Activated naive CD4-positive, alpha-beta T cell treated with Interleukin-2 at 50 U/mL for 16 hours (primary cell): ENCODE results near the gene LPCAT2.

Source experiments
- DNase-seq: peaks from one replicate; pipeline ENCODE4 v3.0.0-alpha.2; 2020

LPCAT2 gene

DNA sequence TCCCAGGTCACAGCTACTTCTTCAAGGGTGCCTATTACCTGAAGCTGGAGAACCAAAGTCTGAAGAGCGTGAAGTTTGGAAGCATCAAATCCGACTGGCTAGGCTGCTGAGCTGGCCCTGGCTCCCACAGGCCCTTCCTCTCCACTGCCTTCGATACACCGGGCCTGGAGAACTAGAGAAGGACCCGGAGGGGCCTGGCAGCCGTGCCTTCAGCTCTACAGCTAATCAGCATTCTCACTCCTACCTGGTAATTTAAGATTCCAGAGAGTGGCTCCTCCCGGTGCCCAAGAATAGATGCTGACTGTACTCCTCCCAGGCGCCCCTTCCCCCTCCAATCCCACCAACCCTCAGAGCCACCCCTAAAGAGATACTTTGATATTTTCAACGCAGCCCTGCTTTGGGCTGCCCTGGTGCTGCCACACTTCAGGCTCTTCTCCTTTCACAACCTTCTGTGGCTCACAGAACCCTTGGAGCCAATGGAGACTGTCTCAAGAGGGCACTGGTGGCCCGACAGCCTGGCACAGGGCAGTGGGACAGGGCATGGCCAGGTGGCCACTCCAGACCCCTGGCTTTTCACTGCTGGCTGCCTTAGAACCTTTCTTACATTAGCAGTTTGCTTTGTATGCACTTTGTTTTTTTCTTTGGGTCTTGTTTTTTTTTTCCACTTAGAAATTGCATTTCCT lies 3.4 kb upstream of the LPCAT2 start:
- no peak for DNase-seq

DNA sequence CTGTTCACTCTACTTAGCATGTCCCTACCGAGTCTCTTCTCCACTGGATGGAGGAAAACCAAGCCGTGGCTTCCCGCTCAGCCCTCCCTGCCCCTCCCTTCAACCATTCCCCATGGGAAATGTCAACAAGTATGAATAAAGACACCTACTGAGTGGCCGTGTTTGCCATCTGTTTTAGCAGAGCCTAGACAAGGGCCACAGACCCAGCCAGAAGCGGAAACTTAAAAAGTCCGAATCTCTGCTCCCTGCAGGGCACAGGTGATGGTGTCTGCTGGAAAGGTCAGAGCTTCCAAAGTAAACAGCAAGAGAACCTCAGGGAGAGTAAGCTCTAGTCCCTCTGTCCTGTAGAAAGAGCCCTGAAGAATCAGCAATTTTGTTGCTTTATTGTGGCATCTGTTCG lies 2.8 kb upstream of the LPCAT2 start:
- no peak for DNase-seq

DNA sequence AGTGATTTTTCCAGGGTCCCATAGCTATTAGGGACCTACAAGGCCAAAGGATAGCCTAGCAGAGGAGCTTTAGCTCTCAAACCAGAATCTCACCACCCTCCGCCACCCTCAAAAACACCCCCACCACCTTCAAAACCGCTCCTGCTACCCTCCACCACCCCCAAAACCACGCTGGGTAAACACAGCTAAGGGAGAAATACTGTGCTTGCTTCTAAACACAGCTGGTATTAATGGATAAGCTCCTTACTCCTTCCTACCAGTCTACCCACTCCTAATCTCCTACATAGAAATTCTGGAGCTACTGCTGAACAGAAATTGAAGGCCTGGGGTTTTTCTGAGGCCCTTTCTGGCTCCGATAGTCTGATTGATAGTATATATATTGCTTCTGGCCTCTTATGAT lies 2.2 kb upstream of the LPCAT2 start:
- DNase-seq, result no peak

DNA sequence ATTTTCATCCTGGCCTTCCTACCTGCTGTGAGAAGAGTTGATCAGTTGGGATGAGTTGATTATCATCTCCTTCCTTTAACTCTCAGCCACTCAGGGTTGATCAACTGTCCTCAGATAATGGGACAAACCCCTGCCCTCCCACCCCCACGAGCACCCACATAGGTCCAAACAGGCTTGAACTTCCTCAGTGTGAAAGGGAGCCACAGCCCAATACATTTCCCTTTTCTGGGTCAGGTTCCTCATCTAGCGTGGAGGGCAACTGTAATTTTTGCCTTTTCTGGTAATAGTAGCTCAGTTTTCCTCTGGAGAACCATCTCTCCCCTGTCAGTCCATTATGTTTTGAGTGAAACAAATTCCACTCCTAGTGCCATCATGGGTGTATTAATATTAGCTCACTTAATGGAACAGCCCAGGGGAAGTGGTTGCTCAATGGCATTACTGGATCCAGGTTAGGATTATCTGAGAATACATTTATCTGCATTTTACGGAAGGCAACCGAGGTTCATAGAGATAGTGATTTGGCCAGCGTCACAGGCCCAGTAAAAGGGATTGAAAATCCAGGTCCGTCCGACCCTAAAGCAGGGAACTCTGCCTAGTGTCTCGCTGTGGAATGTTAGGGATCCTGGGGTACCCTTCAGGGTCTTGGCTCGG lies 476 bp upstream of the LPCAT2 start:
- no peak for DNase-seq

GRCh38 chr16:55510185-55510805 lies 1.4 kb downstream of the LPCAT2 start:
- no peak for DNase-seq

DNA sequence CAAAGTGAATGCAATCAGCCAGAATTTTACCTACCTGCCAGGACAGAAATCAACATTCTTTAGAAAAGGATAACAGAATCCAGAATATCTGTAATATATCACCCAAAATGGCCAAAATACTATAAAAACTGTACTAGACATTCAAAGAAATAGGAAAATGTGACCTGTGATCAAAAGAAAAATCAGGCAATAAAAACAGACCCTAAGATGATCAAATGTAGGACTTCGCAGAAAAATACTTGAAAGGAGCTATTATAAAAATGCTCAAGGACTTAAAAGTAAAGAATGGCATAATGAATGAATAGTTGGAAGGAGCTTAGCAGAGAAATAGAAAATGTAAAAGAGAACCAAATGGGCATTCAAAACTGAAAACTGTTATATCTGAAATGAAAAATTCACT lies 4.1 kb downstream of the LPCAT2 start:
- no peak for DNase-seq

DNA sequence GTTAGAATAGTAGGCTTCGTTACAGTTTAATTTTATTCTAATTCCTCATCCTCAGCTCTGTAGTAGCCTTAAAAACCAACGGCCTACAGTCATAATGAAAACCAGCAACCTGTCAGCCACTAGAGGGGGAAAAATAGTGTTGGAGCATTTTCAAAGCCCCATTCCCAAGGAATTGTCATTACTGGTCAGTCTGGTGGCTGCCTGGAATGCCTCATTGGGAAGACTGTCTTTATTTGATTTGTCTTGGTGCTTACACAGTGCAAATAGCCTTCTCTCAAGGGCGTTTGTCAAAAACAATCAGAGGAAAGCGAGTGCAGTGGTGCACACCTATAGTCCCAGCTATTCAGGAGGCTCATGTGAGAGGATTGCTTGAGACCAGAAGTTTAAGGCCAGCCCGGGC lies 4.7 kb downstream of the LPCAT2 start:
- DNase-seq, result no peak

DNA sequence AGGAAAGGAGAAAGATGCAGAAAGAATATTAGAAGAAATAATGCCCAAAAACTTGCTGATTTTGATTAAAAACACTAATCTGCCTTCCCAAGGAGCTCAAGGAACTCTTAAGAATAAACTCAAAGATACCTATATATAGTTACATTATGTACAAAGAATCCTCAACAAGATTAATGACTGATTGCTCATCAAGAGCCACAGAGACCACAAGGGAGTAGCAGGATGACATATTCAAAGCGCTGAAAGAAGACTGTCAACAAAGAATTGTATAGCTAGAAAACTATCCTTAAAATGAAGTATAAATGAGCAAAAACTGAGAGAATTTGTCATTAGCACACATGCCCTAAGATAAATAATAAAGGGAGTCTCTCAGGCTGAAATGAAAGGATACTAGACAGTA lies 6.2 kb downstream of the LPCAT2 start:
- DNase-seq, result no peak

GRCh38 chr16:55521792-55522191 lies 12.9 kb downstream of the LPCAT2 start:
- no peak for DNase-seq

- DNase-seq, result no peak
Observed at GRCh38 chr16:55526441-55526840, 17.6 kb downstream of the LPCAT2 start.

GRCh38 chr16:55527885-55528284 lies 19.0 kb downstream of the LPCAT2 start:
- no peak for DNase-seq

- no peak for DNase-seq
Observed at GRCh38 chr16:55529018-55529417, 20.1 kb downstream of the LPCAT2 start.

DNA sequence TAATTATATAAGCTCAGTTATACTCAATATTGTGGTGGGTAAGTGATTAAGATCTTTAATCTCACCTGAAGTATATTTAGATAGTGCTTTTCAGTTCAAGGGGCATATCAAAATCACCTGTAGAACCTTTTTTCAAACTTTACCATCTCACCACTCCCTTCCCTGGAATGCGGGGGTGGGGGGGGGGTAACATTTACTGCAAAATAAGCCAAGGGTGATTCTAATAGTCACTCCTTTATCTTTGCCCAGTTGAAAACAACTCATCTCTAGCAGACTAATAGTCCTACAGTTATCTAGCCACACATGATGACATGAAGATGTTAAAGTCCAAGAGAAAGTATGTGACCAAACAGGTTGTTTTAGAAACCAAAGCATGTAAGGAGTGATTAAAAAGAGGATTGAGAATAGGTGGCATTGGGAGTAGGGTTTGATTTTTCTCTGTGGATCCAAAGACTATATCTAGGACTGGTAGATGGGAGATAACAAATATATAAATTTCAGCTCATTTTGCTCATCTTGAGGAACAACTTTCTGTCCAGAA lies 21.5 kb downstream of the LPCAT2 start:
- DNase-seq, result no peak

GRCh38 chr16:55532227-55532626 lies 23.4 kb downstream of the LPCAT2 start:
- no peak for DNase-seq

DNA sequence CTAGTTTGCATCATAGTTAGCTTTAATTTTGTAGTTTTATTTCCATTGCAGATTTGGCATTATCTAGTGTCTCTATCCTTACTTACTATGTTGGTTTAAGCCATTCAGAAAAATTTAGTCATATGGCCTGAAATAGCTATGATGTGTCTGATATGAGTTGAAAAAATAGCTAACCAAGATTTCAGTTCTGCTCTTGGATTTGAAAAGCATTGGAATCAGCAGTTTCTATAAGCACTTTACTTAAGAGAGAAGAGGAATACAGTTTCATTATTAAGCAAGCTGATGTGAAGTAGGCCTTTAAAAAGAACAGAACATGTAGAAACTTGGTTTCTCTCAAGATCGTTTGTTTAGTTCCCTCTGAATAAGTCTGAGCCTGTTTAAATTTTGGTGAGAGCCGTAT lies 25.9 kb downstream of the LPCAT2 start:
- no peak for DNase-seq

DNA sequence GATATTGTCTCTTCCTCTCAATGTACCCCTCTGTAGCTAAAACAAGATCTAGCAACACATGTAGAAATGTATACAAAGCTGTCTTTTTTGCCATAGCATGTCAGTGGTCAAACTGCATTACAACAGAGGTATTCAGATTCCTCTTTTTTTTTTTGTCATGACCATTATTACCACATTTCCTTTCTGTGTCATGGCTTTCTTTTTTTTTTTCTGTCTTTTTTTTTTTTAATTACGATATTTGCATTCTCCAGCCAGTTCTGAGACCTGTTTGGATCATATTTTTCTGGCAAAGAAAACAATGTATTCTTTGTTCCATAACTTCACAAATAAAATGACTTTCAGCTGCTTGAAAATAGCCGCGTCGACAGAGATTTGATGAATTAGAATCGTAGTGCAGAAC lies 30.2 kb downstream of the LPCAT2 start:
- DNase-seq, result no peak

DNA sequence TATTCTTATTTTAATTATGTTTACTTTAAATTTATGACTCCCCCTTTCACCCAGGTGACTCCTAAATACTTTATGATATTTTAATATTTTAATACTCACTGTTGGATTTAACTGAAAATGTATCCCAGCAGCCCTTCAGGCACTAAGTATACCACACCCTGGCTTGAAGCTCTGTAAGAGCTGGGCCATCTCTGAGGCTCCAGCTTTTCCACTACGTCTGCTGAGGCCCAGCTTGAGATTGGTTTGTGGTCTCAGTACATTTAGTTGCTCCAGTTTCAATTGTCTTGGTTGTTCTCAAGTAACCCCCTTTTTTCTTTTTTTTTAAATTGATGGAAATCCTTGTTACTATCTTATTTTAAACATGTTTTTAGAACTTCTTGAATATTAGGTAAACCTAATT lies 30.6 kb downstream of the LPCAT2 start:
- no peak for DNase-seq

- DNase-seq, result no peak
Observed at GRCh38 chr16:55540221-55540620, 31.3 kb downstream of the LPCAT2 start.

DNA sequence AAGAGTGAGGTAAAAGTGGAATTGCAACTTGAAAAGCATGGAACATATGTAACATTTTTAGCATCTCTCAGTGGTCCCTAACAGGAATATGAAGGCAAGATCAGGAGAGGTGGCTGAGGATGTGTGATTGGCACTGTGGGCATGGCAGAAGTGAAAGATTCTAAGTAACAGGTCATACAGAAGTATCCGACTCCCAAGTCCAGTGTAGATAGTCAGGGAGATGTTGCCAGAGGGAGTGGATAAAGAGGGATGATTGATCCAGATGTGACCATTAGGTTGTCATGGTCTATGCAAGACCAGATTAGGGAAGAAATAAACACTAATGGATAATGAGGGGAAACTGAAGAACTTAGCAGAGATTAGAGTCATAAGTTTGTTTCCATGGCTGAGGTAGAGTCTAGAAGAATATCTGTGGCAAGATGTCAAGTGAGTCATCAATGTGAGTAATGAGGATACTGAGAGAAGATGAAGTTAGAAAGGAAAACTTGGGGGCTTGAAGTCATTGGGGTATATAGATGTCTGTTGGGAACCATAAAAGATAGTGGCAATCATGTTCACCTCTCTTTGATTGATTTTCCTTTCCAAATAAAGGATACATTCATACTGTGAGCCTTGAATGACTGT lies 33.7 kb downstream of the LPCAT2 start:
- no peak for DNase-seq

- no peak for DNase-seq
Observed at GRCh38 chr16:55543472-55543871, 34.6 kb downstream of the LPCAT2 start.

- no peak for DNase-seq
Observed at GRCh38 chr16:55552621-55553020, 43.7 kb downstream of the LPCAT2 start.

GRCh38 chr16:55555436-55555835 lies 46.6 kb downstream of the LPCAT2 start:
- DNase-seq, result no peak

- no peak for DNase-seq
Observed at GRCh38 chr16:55557186-55557585, 48.3 kb downstream of the LPCAT2 start.

- DNase-seq, result no peak
Observed at GRCh38 chr16:55559233-55559632, 50.4 kb downstream of the LPCAT2 start.
